Neural crest cell (in vitro differentiated cells): ENCODE measurements around the gene RALGPS1. TPM values are rescaled to one million over a fixed set of nuclear protein-coding genes. Genes with fewer than 3 reads are reported as not detected.

ENCODE experiments used
- DNase-seq: peaks from one replicate; pipeline ENCODE4 v3.0.0; 2021; ENCODE audit warnings: low read depth, mixed read lengths, low spot score
- H3K27ac Mint-ChIP-seq: one replicate; pipeline ENCODE4 v1.8.0; 2021; ENCODE audit warnings: mild to moderate bottlenecking, mixed read lengths; ENCODE audit not compliant: unreplicated experiment
- H3K27me3 Mint-ChIP-seq: 2 replicates; pipeline ENCODE4 v1.8.0; 2021; ENCODE audit warnings: low read depth, mild to moderate bottlenecking, mixed read lengths
- H3K36me3 Mint-ChIP-seq: 2 replicates; pipeline ENCODE4 v1.8.0; 2021; ENCODE audit warnings: low read depth, mild to moderate bottlenecking, mixed read lengths
- H3K4me1 Mint-ChIP-seq: 2 replicates; pipeline ENCODE4 v1.8.0; 2021; ENCODE audit warnings: mixed read lengths
- H3K4me3 Mint-ChIP-seq: one replicate; pipeline ENCODE4 v1.8.0; 2021; ENCODE audit warnings: mild to moderate bottlenecking, mixed read lengths
- H3K9me3 Mint-ChIP-seq: 2 replicates; pipeline ENCODE4 v1.8.0; 2021; ENCODE audit warnings: mixed read lengths
- total RNA-seq: library from RNA; stranded (reverse); gene quantifications from 2 replicates; pipeline ENCODE4 v1.2.1, GENCODE V29; 2021
- TF ChIP-seq, protein P1 (sequence below): fragments of 200-600 bp; sonication (generic); conservative IDR thresholded peaks from 2 replicates; pipeline ENCODE4 v1.5.0; 2021; ENCODE audit warnings: antibody characterized with exemption, mild to moderate bottlenecking

The RALGPS1 gene
- total RNA-seq, 1 donor from 2014 or later, result 11.7 TPM

DNA sequence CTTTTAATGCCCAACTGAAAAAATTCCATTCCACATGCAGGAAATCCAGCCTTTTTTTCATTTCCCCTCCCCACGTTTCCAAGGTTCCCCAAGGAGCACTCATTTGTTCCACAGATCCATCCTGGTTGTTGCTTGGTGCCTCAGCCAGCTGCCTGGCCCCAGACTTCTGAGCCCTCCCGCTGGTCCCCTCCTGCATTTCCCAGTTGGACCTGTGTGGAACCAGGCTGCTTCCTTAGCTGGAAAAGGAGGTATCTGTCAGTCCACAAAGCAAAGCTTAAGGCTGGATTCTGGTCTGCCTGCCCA is 163.0 kb downstream of the RALGPS1 start:
- DNase-seq, result no peak
- Mint-ChIP-seq H3K4me3 (no peak overlapping the region), H3K9me3 (peaks cover 5% of the 10 kb centered on the region), H3K27ac (no peak overlapping the region), H3K4me1 (peaks cover 45% of the 10 kb centered on the region), H3K36me3 (peaks cover 13% of the 10 kb centered on the region), H3K27me3 (peaks cover 19% of the 10 kb centered on the region)
- TF ChIP-seq, protein P1, sequence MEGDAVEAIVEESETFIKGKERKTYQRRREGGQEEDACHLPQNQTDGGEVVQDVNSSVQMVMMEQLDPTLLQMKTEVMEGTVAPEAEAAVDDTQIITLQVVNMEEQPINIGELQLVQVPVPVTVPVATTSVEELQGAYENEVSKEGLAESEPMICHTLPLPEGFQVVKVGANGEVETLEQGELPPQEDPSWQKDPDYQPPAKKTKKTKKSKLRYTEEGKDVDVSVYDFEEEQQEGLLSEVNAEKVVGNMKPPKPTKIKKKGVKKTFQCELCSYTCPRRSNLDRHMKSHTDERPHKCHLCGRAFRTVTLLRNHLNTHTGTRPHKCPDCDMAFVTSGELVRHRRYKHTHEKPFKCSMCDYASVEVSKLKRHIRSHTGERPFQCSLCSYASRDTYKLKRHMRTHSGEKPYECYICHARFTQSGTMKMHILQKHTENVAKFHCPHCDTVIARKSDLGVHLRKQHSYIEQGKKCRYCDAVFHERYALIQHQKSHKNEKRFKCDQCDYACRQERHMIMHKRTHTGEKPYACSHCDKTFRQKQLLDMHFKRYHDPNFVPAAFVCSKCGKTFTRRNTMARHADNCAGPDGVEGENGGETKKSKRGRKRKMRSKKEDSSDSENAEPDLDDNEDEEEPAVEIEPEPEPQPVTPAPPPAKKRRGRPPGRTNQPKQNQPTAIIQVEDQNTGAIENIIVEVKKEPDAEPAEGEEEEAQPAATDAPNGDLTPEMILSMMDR, result no peak

DNA sequence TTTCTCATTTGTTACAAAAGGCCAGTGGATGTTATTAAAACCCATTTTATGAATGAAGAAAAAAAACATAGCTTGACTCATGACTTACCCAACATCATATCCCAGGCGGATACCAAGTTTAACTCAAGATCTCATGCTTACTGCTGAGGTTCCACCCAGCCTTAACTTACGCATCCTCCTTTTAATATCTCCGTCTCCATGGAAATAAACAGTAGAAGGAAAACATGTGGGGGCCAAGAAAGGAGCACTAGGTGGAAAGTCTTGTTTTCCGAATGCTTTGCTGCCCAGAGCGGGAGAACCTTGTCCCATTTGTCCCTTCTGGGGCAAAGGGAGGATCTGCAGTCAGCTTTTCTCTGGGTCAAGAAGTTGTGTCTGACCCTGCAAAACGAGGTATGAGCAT is 163.8 kb downstream of the RALGPS1 start:
- TF ChIP-seq, protein P1, result no peak
- no peak for DNase-seq
- H3K27me3 Mint-ChIP-seq, result peaks cover 19% of the 10 kb centered on the region
- H3K36me3 Mint-ChIP-seq, result peaks cover 10% of the 10 kb centered on the region
- H3K4me1 Mint-ChIP-seq, result peaks cover 45% of the 10 kb centered on the region
- peaks cover 5% of the 10 kb centered on the region for H3K9me3 Mint-ChIP-seq
- no peak overlapping the region for H3K27ac Mint-ChIP-seq
- H3K4me3 Mint-ChIP-seq, result no peak overlapping the region

DNA sequence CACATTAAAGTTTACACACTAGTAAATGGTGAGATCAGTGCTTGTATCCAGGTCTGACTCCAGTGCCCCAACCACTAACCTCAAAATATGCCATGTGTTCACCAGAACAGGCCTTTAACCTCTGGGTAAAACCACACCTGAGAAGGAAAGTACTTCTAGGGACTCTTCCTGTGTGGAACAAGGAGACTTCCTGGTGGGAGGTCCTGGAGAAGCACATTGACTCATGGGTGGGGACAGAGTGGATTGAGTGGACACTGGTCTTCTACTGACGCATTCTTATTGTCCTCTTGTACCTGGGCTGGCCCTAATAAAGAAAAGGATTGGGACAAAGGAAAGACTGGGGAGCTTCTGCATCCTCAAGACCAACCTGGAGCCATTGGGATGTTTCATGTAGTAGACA is 164.4 kb downstream of the RALGPS1 start:
- TF ChIP-seq, protein P1, result no peak
- H3K27ac Mint-ChIP-seq, result no peak overlapping the region
- peaks cover 10% of the 10 kb centered on the region for H3K36me3 Mint-ChIP-seq
- H3K27me3 Mint-ChIP-seq, result peaks cover 19% of the 10 kb centered on the region
- peaks cover 44% of the 10 kb centered on the region for H3K4me1 Mint-ChIP-seq
- H3K4me3 Mint-ChIP-seq, result no peak overlapping the region
- DNase-seq, result no peak
- H3K9me3 Mint-ChIP-seq, result peaks cover 5% of the 10 kb centered on the region

DNA sequence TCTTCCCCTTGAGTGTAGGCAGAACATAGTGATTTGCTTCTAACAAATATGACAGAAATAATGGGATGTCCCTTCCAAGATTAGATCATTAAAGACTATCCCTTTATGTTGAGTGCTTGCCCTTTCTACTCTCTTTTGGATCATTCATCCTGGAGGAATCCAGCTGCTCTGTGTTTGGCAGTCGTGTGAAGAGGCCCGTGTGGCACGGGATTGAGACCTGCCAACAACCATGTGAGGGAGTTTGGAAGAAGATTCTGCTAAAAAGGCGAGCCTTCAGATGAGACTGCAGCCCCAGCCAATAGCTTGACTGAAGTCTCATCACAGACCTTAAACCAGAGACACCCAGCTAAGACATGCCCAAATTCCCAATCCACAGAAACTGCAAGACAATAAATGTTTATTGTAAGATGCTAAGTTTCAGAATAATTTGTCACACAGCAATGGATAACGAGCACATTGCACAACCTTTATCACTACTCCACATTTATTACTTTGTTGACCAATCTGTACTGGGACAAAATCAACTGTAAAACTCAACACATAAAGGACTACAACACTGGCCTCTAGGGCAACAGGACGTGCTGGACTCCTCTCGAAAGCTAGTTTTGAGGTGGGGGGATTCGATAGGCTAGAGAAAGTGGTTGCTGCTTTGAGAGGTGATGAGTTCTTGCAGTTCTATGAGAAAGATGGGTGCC is 165.0 kb downstream of the RALGPS1 start:
- TF ChIP-seq, protein P1, result no peak
- peaks cover 38% of the 10 kb centered on the region for H3K4me1 Mint-ChIP-seq
- no peak overlapping the region for H3K27ac Mint-ChIP-seq
- no peak for DNase-seq
- H3K36me3 Mint-ChIP-seq, result peaks cover 10% of the 10 kb centered on the region
- peaks cover 5% of the 10 kb centered on the region for H3K9me3 Mint-ChIP-seq
- H3K4me3 Mint-ChIP-seq, result no peak overlapping the region
- H3K27me3 Mint-ChIP-seq, result peaks cover 19% of the 10 kb centered on the region

DNA sequence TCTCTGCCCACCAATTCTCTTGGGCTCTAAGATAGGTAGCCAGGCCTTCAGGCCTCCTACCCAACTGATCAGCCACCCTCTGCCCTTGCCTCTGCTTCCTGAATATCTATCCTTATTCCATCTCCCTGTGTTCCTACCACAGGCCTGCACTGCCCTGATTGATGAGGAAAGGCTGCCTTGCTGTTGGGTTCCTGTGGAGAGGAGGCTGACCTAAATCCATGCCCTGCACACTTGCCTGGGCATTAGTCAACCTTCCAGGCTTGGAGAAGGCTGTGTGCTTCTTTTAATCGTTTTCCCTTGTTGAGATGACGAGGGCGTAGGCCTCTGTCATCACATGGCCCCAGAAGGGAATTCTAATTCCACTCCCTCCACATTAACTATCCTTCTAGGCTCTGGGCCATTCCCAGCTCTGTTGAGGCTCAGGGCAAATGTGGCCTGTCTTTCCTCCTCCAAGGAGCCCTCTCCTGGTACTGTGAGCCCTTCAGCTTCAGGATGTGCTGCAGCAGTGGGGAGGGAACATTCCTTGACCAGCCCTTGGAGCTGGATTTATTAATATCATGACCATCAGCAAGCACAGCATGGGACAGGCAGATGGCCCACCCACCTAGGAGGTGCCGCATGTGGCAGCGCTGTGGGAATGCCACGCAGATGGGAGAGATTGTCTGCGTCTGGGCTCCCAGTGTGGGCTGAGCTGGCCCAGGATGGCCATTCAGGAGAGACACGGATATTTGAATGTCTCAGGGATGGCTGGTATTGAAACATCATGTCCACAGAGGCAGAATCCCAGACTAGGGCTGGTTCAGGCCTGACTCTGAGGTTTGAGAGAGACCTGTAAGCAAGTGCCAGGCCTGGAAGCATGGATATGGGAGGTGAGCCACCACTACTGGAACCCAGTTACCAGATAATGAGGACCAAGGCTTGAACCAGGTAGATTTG is 166.9 kb downstream of the RALGPS1 start:
- peaks cover 20% of the 10 kb centered on the region for H3K4me1 Mint-ChIP-seq
- no peak overlapping the region for H3K27ac Mint-ChIP-seq
- DNase-seq, result no peak
- peaks cover 19% of the 10 kb centered on the region for H3K27me3 Mint-ChIP-seq
- H3K4me3 Mint-ChIP-seq, result no peak overlapping the region
- peaks cover 10% of the 10 kb centered on the region for H3K36me3 Mint-ChIP-seq
- peaks cover 5% of the 10 kb centered on the region for H3K9me3 Mint-ChIP-seq
- TF ChIP-seq, protein P1, result no peak
